ENCODE measurements around the gene GPR21.

- no peak for TF ChIP-seq EZH2 (IDR thresholded peaks at IDR 0.05; ENCODE audit: low read depth)
- TF ChIP-seq CTCF (conservative IDR thresholded peaks at IDR 0.05) = no peak
These were observed 1.5 kb downstream of the GPR21 start for GRCh38 chr9:123034881-123035510.

Measured in PC-9 (cell line).